Measurements from ENCODE around the gene HORMAD2.
"Not testable (repeated sequence)": the region's sequence is repeated elsewhere in the genome, so short reads cannot be mapped to it uniquely, and the experiment has no call there.

Gene HORMAD2

GRCh38 chr22:30193031-30193775 is 112.9 kb downstream of the HORMAD2 start:
- DNase-seq, result no peak

GRCh38 chr22:30195245-30196140 is 115.2 kb downstream of the HORMAD2 start:
- no peak for DNase-seq

GRCh38 chr22:30196141-30196879 is 116.0 kb downstream of the HORMAD2 start:
- DNase-seq, result peak; percentile 48

GRCh38 chr22:30196880-30197336 is 116.6 kb downstream of the HORMAD2 start:
- no peak for DNase-seq

- no peak for DNase-seq
Measured at GRCh38 chr22:30197389-30197788, 117.1 kb downstream of the HORMAD2 start.

GRCh38 chr22:30198152-30198825 is 118.0 kb downstream of the HORMAD2 start:
- DNase-seq, result no peak

GRCh38 chr22:30198921-30199320 is 118.7 kb downstream of the HORMAD2 start:
- no peak for DNase-seq

- not testable (repeated sequence) for DNase-seq
Measured at GRCh38 chr22:30200905-30201304, 120.6 kb downstream of the HORMAD2 start.

- DNase-seq, result no peak
Measured at GRCh38 chr22:30201945-30202344, 121.7 kb downstream of the HORMAD2 start.

- DNase-seq, result no peak
Measured at GRCh38 chr22:30202531-30203006, 122.3 kb downstream of the HORMAD2 start.

GRCh38 chr22:30204015-30204741 is 123.9 kb downstream of the HORMAD2 start:
- no peak for DNase-seq

- no peak for DNase-seq
Measured at GRCh38 chr22:30204742-30205111, 124.5 kb downstream of the HORMAD2 start.

GRCh38 chr22:30205281-30206115 is 125.2 kb downstream of the HORMAD2 start:
- DNase-seq, result no peak

- no peak for DNase-seq
Measured at GRCh38 chr22:30206944-30207343, 126.7 kb downstream of the HORMAD2 start.

GRCh38 chr22:30208631-30209603 is 128.7 kb downstream of the HORMAD2 start:
- DNase-seq, result no peak

- no peak for DNase-seq
Measured at GRCh38 chr22:30209642-30210041, 129.4 kb downstream of the HORMAD2 start.

GRCh38 chr22:30210235-30210909 is 130.1 kb downstream of the HORMAD2 start:
- DNase-seq, result no peak

GRCh38 chr22:30211124-30211820 is 131.0 kb downstream of the HORMAD2 start:
- no peak for DNase-seq

All from stimulated activated CD4-positive, alpha-beta T cell treated with anti-CD3 and anti-CD28 coated beads, Interleukin-4, amount 100 ng/mL, for 1 hour (primary cell).